ENCODE results near the gene TTC3.

Gene TTC3

DNA sequence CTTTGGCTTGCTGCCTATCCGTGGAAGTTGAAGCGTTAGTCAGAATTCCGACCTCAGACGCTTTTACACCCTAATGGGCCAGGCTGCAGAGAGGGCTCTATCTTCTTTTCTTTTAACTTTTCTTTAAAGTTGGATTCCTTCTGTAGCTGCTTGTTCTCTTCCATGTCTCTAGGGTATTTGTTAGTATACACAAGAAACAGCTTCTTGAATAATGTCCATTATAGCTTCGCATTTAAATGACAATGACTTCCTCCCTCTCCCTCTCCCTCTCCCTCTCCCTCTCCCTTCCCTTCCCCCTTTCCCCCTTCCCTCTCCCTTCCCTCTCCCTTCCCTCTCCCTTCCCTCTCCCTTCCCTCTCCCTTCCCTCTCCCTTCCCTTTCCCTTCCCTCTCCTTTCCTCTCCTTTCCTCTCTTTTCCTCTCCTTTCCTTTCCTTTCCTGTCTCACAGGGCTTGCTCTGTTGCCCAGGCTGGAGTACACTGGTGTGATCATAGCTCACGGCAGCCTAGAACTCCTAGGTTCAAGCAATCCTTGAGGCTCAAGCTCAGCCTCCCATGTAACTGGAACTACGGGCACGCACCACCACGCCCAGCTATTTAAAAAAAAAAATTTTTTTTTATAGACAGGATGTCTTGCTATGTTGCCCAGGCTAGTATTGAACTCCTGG, 33.5 kb upstream of the TTC3 start:
- TF ChIP-seq CTCF (IDR thresholded peaks at IDR 0.05) (no peak), ZFX (IDR thresholded peaks at IDR 0.05; ENCODE audit: borderline replicate concordance) (no peak)
- H3K27ac ChIP-seq, result no peak overlapping the region

GRCh38 chr21:37040212-37040611, 32.8 kb upstream of the TTC3 start:
- TF ChIP-seq ZFX (IDR thresholded peaks at IDR 0.05; ENCODE audit: borderline replicate concordance) (no peak), CTCF (IDR thresholded peaks at IDR 0.05) (no peak)

DNA sequence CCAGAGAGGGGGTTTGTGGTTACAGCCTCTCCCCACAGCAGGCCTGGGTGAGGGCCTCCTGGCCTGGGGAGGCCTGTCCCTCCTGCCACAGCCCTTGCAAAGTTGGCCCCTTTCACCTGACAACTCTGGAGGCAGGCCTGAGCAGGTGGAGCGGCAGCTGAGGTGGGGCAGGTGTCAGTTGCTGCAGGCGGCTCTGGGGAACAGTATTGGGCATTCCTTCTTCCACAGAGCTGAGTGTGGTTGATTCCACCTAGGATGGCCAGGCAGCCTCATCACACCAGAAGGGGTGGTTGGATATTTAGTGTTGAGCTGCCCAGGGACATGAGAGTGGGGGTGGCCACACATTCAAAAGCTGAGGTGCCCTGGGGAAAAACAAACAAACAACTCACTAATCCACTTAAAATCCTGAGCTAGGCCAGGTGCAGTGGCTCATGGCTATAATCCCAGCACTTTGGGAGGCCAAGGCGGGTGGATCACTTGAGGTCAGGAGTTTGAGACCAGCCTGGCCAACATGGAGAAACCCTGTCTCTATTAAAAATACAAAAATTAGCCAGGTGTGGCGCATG, 31.3 kb upstream of the TTC3 start:
- no peak overlapping the region for H3K27ac ChIP-seq
- no peak for TF ChIP-seq ZFX (IDR thresholded peaks at IDR 0.05; ENCODE audit: borderline replicate concordance)
- TF ChIP-seq CTCF (IDR thresholded peaks at IDR 0.05), result no peak

More at GRCh38 chr21:37040212-37040611, 32.8 kb upstream of the TTC3 start:
- H3K27ac ChIP-seq, result no peak overlapping the region

- TF ChIP-seq ZFX (IDR thresholded peaks at IDR 0.05; ENCODE audit: borderline replicate concordance), result no peak
- no peak for TF ChIP-seq CTCF (IDR thresholded peaks at IDR 0.05)
- no peak overlapping the region for H3K27ac ChIP-seq
Measured at GRCh38 chr21:37043818-37044217, 29.2 kb upstream of the TTC3 start.

GRCh38 chr21:37044643-37045042, 28.4 kb upstream of the TTC3 start:
- H3K27ac ChIP-seq, result no peak overlapping the region
- TF ChIP-seq ZFX (IDR thresholded peaks at IDR 0.05; ENCODE audit: borderline replicate concordance) (no peak), CTCF (IDR thresholded peaks at IDR 0.05) (no peak)

- no peak overlapping the region for H3K27ac ChIP-seq
Measured at GRCh38 chr21:37045149-37045548, 27.9 kb upstream of the TTC3 start.

More at GRCh38 chr21:37045149-37045548, 27.9 kb upstream of the TTC3 start:
- TF ChIP-seq ZFX (IDR thresholded peaks at IDR 0.05; ENCODE audit: borderline replicate concordance) (no peak), CTCF (IDR thresholded peaks at IDR 0.05) (no peak)
